GM12878 (cell line): Measurements from ENCODE around the gene HOXD9. TPM values are rescaled to one million over a fixed set of nuclear protein-coding genes. Genes with fewer than 3 reads are reported as not detected.

Experiments used
- ATAC-seq: fragments of 200-7000 bp; cut with Tn5 transposase; 3 replicates; pipeline ENCODE4 v1.9.1; 2020; ENCODE audit warnings: mild to moderate bottlenecking, moderate library complexity
- BruUV-seq: library from RNA; stranded (reverse); fragments of 400-500 nt; replicated peaks from 2 replicates; lab custom pipeline; 2021; lab: Mats Ljungman, UMichigan
- CTCF ChIA-PET: fragments of 300-600 bp; sonication (Branson Sonifier 250); formaldehyde crosslinking; extraction: SDS; loops from one replicate; lab custom pipeline; 2021; ENCODE audit warnings: inconsistent platforms; lab: Yijun Ruan, JAX
- POLR2A ChIA-PET: fragments of 350-600 bp; formaldehyde crosslinking; extraction: SDS; loops from one replicate; lab custom pipeline; 2021; ENCODE audit warnings: inconsistent platforms; lab: Charles Lee
- RAD21 ChIA-PET: fragments of 300-600 bp; sonication (Branson Sonifier 250); formaldehyde crosslinking; loops from one replicate; lab custom pipeline; 2023; ENCODE audit warnings: antibody characterized with exemption; ENCODE audit not compliant: unreplicated experiment; lab: Charles Lee
- SMC1A ChIA-PET: fragments of 300-600 bp; sonication (Branson Sonifier 250); formaldehyde crosslinking; loops from one replicate; lab custom pipeline; 2023; ENCODE audit not compliant: unreplicated experiment, uncharacterized antibody; lab: Charles Lee
- DNase-seq: peaks from one replicate; pipeline ENCODE4 v3.0.0-alpha.2; 2011; ENCODE audit warnings: low read depth, low spot score
- FAIRE-seq: peaks from 3 replicates; lab custom pipeline; 2011; peaks lifted over from hg19 to GRCh38; lab: Jason Lieb, UNC
- H2AFZ ChIP-seq: 2 replicates; pipeline ENCODE4 v1.6.0; 2011; ENCODE audit warnings: low read depth, low read length, control low read depth; ENCODE audit not compliant: control insufficient read depth
- H3K27ac ChIP-seq: 2 replicates; pipeline ENCODE4 v1.5.1; 2011; ENCODE audit warnings: control low read depth; ENCODE audit not compliant: control insufficient read depth, insufficient read depth
- H3K27me3 ChIP-seq, 2 experiments: replicated peaks in 1 of 2; 2 replicates each; pipeline versions ENCODE4 v1.6.0 to v1.6.1; 2011; ENCODE audit warnings: low read length in 1 of 2; ENCODE audit not compliant: control insufficient read depth in 2 of 2, insufficient read depth in 2 of 2
- H3K36me3 ChIP-seq, 2 experiments: 2 replicates each; pipeline ENCODE4 v1.5.1; 2011; ENCODE audit warnings: low read length in 1 of 2; ENCODE audit not compliant: control insufficient read depth in 2 of 2, insufficient read depth in 2 of 2
- H3K4me1 ChIP-seq: 2 replicates; pipeline ENCODE4 v1.6.1; 2011; ENCODE audit warnings: mild to moderate bottlenecking, low read length, moderate library complexity, mixed read lengths; ENCODE audit not compliant: control insufficient read depth, insufficient read depth
- H3K4me2 ChIP-seq: 2 replicates; pipeline ENCODE4 v1.6.0; 2011; ENCODE audit warnings: control low read depth; ENCODE audit not compliant: control insufficient read depth, insufficient read depth
- H3K4me3 ChIP-seq: fragments of 200-600 bp; sonication (generic); 2 replicates; pipeline ENCODE4 v1.5.1; 2016
- H3K79me2 ChIP-seq: 2 replicates; pipeline ENCODE4 v1.6.0; 2011; ENCODE audit warnings: low read length; ENCODE audit not compliant: control insufficient read depth, insufficient read depth
- H3K9ac ChIP-seq: 2 replicates; pipeline ENCODE4 v1.8.0; 2011; ENCODE audit warnings: low read length, control low read depth, mixed read lengths; ENCODE audit not compliant: control insufficient read depth, insufficient read depth
- H3K9me3 ChIP-seq: replicated peaks from 3 replicates; pipeline ENCODE4 v1.5.1; 2011; ENCODE audit warnings: mild to moderate bottlenecking, low read length; ENCODE audit not compliant: control insufficient read depth, insufficient read depth
- H4K20me1 ChIP-seq: 2 replicates; pipeline ENCODE4 v1.6.0; 2011; ENCODE audit not compliant: control insufficient read depth, insufficient read depth
- TCF12 ChIP-seq: IDR thresholded peaks from 2 replicates; pipeline ENCODE4 v1.6.1; 2011; ENCODE audit warnings: low read depth, mild to moderate bottlenecking, low read length
- WGBS: methylation state at CpG from one replicate; pipeline ENCODE4 v1.1.6; 2016; ENCODE audit warnings: low lambda C conversion rate; ENCODE audit not compliant: insufficient replicate concordance, insufficient coverage; ENCODE audit errors: missing lambda C conversion rate; 5-methylcytosine and 5-hydroxymethylcytosine counted together
- in situ Hi-C: fragments of 300-500 bp; cut with MboI; formaldehyde crosslinking; loops from 9 replicates; pipeline ENCODE4 v1.14.3; 2018; ENCODE audit warnings: mixed read lengths
- intact Hi-C: fragments of 100-400 bp; cut with micrococcal nuclease; formaldehyde crosslinking; loops from one replicate; pipeline ENCODE4 v1.14.2; 2022; ENCODE audit not compliant: unreplicated experiment
- polyA plus RNA-seq, 11 experiments: library from polyadenylated mRNA; depleted of rRNA in 4 of 11; unstranded in 6 of 11; stranded (reverse) in 5 of 11; fragments of >200 nt; fragmentation: Nextera tagmentation in 4 of 11; fragmentation: Illumina TruSeq in 1 of 11; extraction: Ambion mirVana in 4 of 11; extraction: Trizol in 1 of 11; gene quantifications; 1 replicate in 1 of 11; 2 replicates in 10 of 11; pipeline versions ENCODE4 v1.2.1 to v1.2.3, GENCODE V29; 2011 to 2016; ENCODE audit warnings: inconsistent platforms in 2 of 11, missing spikeins in 2 of 11, low read depth in 1 of 11
- total RNA-seq, 4 experiments: library from RNA; depleted of rRNA in 3 of 4; stranded (reverse); fragments of >200 nt in 3 of 4; fragmentation: Illumina TruSeq in 1 of 4; extraction: Trizol in 1 of 4; gene quantifications; 2 replicates each; pipeline versions ENCODE4 v1.2.1 to v1.2.3, GENCODE V29; 2013 to 2021
- TF ChIP-seq, protein P1 (sequence below), 3 experiments: IDR thresholded peaks in 2 of 3; conservative IDR thresholded peaks in 1 of 3; 2 replicates each; pipeline ENCODE4 v1.5.1; 2011; ENCODE audit warnings: low read depth in 3 of 3, low read length in 3 of 3, mild to moderate bottlenecking in 3 of 3, control low read depth in 2 of 3, moderate library complexity in 2 of 3, inconsistent platforms in 1 of 3, mixed read lengths in 1 of 3; ENCODE audit not compliant: control insufficient read depth in 2 of 3, insufficient read depth in 1 of 3; ENCODE audit errors: extremely low read depth in 1 of 3

The HOXD9 gene
- total and polyA plus RNA-seq, 10 of the 15 experiments (the other 5 are each of a cell fraction or from before 2014, with no cell fraction given): not detected

- TF ChIP-seq, protein P1, sequence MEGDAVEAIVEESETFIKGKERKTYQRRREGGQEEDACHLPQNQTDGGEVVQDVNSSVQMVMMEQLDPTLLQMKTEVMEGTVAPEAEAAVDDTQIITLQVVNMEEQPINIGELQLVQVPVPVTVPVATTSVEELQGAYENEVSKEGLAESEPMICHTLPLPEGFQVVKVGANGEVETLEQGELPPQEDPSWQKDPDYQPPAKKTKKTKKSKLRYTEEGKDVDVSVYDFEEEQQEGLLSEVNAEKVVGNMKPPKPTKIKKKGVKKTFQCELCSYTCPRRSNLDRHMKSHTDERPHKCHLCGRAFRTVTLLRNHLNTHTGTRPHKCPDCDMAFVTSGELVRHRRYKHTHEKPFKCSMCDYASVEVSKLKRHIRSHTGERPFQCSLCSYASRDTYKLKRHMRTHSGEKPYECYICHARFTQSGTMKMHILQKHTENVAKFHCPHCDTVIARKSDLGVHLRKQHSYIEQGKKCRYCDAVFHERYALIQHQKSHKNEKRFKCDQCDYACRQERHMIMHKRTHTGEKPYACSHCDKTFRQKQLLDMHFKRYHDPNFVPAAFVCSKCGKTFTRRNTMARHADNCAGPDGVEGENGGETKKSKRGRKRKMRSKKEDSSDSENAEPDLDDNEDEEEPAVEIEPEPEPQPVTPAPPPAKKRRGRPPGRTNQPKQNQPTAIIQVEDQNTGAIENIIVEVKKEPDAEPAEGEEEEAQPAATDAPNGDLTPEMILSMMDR (IDR thresholded peaks at IDR 0.05 in 2 of 3, conservative IDR thresholded peaks at IDR 0.05 in 1 of 3; ENCODE audit: control insufficient read depth in 2 of 3, extremely low read depth in 1 of 3, insufficient read depth in 1 of 3, low read depth in 3 of 3, low read length in 3 of 3): peak in 2 of 3 experiments; percentile 23 to 24; a peak in 2 of 6 replicates
- no peak for TF ChIP-seq TCF12
- Histone ChIP-seq H3K4me3 (no peak overlapping the region), H2AFZ (no peak overlapping the region), H3K27me3 (peaks cover 0 to 25% of the 10 kb centered on the region in 2 experiments; a peak in 3 of 4 replicates), H3K79me2 (no peaks in the 10 kb centered on the region), H3K27ac (no peak overlapping the region), H4K20me1 (no peaks in the 10 kb centered on the region), H3K4me2 (no peak overlapping the region), H3K9me3 (peaks cover 20% of the 10 kb centered on the region; the same call in 2 of the 3 replicates), H3K36me3 (no peaks in the 10 kb centered on the region), H3K9ac (no peak overlapping the region), H3K4me1 (no peaks in the 10 kb centered on the region)
- intact Hi-C loops (loop anchor here (10.0 kb wide), 1 partner anchor 195 kb away; no protein-coding TSS in a partner anchor), in situ Hi-C loops (no loop called here)
- FAIRE-seq: no peak
- ChIA-PET POLR2A (no interaction called here), CTCF (no interaction called here), SMC1A (no interaction called here), RAD21 (no interaction called here)
- 56% methylated on average over 41 of the region's 86 CpGs for WGBS
- BruUV-seq: no TSS peak
- no peak for DNase-seq
- ATAC-seq: no peak
Measured at GRCh38 chr2:176079831-176080539, 42.5 kb upstream of the HOXD9 start.
